Activated CD4-positive, alpha-beta T cell treated with anti-CD3 and anti-CD28 coated beads, Interleukin-2, Interleukin-6, amounts not matched to agents 100 ng/mL and 50 ng/mL, durations not matched to agents 16 hours and 8 hours (primary cell): ENCODE data around the gene NTN3.
"Not testable (repeated sequence)": the region's sequence is repeated elsewhere in the genome, so short reads cannot be mapped to it uniquely, and the experiment has no call there.

Experiments used
- DNase-seq: peaks from one replicate; pipeline ENCODE4 v3.0.0-alpha.2; 2020

Gene NTN3

DNA sequence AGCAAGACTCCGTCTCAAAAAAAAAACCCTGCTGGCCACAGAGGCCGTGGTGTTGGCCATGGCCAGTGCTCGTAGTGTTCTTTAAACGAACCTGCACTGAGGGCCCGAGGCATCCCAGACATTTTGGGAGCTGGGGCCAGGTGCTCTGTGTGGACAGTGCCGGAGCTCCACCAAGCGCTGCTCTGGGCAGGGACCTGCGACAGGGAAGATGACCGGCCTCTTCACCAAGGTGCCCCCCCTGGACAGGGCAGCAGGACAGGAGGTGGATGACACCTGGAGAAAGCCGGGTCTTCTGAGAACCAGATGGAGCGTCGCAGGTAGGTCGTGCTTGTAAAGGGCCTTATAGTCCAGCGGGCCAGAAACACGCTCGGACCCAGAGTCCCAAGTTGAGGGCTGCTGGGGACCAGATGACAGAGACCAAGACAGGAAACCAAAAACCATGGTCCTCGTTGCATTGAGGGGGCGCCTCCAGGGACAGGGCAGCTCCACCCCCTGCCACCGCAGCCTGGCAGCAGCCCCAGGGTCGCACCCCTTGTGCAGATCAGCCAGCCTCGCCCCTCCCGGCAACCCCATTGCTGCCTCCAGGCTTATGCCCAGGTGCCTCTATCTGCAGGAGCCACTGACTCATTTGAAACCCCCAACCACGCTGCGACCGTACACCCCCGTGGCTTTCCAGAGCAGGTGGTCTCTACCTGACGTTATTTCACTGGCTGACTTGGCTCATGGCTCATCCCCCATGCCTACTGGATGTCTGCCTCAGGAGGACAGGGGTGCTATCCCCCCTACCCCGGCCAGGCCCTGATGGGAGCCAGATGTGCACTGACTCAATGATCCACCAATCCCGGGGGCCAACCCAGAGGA lies 4.2 kb upstream of the NTN3 start:
- no peak for DNase-seq

DNA sequence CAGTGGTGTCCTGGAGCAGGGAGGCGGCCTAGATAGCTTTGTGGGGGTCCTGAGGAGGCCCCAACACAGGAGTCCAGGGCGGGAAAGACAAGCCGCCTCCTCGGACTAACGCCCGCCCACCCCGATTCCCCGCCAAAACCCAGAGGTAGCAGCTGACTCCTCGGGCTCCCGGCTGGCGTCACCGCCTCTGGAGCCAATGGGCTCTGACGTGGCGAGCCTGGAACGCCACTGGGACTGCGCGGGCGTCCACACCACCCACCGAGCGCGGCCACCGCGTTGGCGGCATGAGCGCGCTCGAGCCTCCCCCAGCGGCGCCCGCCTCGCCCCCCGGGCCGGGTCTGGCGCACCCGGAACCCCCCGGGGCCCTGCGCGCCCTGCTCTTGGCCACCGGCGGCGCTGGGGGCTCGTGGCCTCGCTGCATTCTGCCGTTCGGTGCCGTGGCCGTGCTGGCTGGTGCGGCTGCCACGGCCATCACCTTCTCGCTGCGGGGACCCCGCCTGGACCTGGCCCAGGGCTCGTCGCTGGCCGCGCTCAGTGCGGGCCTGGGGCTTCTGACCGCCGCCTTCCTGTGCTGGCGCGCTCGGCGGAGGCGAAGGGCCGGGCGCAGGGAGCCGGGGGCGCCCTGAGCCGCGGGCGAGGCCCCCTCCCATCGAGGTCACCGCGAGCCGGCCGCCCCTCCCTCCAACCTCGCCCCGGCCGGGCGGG lies 3.4 kb upstream of the NTN3 start:
- peak; percentile 35 for DNase-seq

DNA sequence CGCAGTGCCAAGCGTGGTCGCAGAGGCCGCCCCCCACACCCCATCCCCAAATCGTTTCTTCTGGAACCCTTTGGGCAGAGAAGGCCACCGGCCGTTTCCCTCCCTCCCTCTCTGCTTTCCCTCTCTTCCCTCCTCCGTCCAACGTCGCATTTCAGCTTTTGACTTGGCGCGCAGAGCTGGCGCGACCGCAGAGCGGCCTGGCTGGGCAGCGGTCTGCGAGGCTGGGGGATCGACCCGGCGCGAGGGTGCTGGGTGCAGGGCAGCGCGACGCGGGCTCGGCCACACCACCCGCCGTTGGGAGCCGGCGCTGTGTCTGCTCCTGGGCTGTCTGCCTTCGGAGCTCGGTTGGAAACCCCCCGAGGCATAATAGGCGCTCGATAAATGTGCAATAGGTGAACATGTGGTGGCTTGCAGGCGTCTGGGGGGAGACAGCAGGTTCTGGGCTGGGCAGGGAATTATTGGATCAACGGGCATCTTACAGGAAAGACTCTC lies 2.8 kb upstream of the NTN3 start:
- no peak for DNase-seq

DNA sequence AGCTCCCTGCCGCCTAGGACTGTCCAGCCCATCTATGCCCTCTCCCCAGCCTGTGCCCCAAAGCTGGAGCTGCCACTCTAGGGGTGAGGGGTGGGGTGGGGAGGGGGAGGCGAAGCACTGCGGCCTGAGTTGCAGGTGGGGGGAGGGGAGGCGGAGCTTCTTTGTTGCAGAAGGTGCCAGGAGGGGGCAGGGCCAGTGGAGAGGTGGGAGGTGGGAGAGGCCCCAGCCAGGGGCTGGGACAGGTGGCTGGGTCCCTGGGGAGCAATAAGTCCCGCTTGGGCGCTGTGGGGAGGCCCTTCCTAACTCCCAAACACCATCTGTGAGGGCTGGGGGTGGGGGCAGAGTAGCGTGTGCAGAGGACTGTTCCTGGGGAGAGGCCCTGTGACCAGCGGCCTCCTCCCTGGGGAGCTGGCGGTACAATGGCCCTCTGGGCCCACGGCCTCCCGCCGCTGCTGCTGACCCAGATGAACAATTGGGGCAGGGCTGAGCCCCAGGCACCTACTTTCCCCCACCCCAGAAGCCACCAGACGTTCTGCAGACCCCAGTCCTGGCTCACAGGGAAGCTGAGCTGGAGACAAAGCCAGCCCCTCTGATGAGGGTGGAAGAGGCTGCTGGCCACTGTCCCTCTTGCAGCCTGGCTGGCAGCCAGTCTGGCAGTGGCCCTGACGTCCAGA lies 2.2 kb upstream of the NTN3 start:
- DNase-seq = no peak

DNA sequence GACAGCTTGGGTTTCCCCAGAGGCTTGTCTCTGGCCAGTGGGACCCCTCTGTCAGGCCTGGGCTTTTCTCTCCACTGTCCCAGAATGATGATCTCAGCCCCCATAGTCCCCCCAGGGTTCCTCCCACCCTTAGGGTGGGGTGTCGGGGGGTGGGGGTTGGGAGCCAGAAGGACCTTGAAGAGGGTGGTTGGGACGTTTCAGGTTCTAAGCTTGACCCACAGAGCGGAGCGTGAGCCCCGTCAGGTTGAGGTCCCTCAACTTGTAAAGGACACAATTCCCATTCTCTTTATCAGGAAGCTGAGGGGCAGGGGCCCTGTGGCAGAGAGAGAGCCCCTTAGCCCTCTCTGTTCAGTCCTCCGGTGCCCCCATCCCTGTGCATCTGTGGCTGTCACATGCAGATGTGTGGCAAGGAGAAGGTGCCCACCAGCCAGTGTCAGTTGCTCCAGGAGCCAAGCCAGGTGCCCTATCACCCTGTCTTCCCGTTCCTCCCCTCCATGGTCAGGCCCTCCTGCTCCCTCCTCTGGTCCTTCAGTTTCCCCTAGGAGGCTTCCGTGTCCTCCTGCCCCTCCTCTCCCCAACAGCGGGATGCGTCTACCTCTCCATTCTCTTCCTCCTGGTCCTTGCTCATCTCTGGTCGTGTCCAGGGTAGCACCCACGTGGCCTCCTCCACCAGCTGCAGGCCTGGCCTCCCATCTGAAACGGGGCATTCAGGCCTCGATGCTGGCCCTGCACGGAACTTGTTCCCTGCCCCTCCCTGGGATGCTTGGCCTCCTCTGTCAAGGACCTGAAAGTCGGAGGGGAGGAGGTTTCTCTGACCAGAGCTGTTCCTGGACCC lies 1.5 kb upstream of the NTN3 start:
- DNase-seq = no peak

DNA sequence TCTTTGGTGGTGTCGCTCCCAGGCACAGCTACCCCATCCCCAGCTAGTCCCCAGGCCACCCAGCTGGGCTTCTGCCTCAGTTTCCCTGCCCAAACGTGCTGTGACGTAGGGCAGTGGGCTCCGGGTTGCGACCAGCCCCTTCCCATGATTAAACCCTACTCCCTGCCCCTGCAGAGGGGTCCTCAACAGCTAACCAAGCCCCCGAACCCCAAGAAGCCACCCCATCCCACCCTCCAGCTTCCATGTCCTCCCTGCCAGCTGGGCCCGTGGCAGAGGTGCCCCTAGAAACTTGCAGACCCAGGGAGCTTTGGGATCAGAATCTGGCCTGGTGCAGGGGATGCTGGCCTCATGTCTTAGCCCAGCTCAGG lies 879 bp upstream of the NTN3 start:
- no peak for DNase-seq

DNA sequence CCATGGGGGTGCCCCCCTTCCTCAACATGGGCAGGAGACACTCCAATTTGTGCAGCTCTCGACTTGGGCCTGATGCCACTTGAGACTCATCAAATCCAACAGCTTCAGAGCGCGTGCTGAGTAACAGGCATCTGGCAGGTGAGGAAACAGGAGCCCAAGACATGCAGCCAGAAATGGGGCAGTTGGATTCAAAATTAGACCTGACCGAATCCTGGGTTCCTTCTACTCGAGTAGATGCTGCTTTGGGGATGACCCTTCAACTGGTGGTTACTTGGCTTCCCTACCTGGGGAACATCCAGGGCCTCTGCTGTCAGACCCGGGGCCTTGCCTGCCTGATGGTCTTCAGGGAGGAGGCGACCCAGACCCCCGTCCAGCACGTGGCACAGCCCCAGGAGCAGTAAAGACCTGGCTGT lies 488 bp upstream of the NTN3 start:
- DNase-seq = no peak

DNA sequence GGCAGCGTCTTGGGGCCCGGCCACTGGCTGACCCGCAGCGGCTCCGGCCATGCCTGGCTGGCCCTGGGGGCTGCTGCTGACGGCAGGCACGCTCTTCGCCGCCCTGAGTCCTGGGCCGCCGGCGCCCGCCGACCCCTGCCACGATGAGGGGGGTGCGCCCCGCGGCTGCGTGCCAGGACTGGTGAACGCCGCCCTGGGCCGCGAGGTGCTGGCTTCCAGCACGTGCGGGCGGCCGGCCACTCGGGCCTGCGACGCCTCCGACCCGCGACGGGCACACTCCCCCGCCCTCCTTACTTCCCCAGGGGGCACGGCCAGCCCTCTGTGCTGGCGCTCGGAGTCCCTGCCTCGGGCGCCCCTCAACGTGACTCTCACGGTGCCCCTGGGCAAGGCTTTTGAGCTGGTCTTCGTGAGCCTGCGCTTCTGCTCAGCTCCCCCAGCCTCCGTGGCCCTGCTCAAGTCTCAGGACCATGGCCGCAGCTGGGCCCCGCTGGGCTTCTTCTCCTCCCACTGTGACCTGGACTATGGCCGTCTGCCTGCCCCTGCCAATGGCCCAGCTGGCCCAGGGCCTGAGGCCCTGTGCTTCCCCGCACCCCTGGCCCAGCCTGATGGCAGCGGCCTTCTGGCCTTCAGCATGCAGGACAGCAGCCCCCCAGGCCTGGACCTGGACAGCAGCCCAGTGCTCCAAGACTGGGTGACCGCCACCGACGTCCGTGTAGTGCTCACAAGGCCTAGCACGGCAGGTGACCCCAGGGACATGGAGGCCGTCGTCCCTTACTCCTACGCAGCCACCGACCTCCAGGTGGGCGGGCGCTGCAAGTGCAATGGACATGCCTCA lies 773 bp downstream of the NTN3 start:
- DNase-seq = no peak

DNA sequence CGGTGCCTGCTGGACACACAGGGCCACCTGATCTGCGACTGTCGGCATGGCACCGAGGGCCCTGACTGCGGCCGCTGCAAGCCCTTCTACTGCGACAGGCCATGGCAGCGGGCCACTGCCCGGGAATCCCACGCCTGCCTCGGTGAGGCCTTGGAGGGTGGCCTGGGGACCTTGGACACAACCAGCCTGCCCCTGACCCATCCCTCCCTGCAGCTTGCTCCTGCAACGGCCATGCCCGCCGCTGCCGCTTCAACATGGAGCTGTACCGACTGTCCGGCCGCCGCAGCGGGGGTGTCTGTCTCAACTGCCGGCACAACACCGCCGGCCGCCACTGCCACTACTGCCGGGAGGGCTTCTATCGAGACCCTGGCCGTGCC lies 1.4 kb downstream of the NTN3 start:
- no peak for DNase-seq

DNA sequence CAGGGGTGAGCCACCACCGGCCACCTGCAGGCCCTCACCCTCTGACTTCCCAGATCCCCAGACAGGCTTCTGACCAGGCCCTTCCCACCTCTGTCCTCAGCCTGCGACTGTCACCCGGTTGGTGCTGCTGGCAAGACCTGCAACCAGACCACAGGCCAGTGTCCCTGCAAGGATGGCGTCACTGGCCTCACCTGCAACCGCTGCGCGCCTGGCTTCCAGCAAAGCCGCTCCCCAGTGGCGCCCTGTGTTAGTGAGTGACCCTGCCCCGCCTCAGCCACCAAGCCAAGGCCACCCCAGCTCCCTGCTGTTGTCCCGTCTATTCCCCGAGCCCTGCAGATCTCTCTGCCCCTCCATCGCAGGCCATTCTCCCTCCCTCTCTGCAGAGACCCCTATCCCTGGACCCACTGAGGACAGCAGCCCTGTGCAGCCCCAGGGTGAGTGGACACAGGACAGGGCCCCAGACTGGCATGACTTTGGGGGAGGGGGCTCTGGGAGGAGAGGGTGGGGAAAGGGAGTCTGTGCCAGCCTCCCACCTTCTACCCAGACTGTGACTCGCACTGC lies 1.9 kb downstream of the NTN3 start:
- DNase-seq = no peak

DNA sequence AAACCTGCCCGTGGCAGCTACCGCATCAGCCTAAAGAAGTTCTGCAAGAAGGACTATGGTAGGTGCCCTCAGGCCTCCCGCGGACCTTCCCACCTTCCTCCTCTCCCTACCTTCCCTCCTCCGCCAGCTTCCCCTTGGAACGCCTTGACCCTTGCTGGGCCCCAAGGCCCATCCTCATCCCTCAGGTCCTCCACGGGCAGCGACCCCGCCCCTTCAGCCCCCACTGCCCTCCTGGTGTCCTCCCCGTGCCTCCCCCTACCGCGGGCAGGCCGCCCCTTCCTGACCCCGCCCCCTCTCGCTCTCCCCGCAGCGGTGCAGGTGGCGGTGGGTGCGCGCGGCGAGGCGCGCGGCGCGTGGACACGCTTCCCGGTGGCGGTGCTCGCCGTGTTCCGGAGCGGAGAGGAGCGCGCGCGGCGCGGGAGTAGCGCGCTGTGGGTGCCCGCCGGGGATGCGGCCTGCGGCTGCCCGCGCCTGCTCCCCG lies 2.4 kb downstream of the NTN3 start:
- peak; percentile 47 for DNase-seq

DNA sequence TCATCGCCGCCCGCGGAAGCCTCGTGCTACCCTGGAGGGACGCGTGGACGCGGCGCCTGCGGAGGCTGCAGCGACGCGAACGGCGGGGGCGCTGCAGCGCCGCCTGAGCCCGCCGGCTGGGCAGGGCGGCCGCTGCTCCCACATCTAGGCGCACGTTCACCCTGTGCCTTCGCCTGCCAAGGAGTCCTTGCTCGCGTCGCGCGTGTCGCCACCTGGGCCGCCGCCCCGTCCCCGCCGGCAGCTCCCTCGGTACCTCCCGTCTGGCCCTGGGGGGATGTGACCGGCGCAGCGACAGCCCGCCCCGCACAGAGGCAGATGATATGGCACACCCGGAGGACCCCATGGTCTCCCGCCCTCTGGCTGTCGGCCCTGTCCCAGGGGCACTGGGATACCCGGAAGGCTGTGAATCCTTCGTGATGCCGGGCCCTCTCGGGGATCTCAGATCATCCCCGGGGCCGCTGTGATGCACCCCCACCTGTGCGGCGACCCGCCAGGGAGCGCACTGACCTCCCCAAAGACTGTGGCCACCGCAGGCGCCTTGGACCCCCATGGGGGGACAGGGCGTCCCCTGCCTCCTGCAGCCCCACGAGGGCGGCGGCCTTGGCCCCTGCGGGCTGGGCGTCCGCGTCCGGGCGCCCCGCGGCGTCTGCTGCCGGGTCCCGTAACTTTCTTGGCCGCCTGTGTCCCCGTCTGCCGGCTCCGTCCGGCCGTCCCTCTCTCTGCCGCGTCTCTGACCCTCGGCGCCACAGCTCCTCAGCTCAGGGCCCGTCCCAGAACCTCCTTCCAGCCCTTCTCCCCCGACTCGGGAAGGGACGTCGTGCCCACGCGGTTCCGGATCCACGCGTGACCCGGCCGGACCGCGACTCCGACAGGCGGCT lies 3.1 kb downstream of the NTN3 start:
- DNase-seq = peak; percentile 65

DNA sequence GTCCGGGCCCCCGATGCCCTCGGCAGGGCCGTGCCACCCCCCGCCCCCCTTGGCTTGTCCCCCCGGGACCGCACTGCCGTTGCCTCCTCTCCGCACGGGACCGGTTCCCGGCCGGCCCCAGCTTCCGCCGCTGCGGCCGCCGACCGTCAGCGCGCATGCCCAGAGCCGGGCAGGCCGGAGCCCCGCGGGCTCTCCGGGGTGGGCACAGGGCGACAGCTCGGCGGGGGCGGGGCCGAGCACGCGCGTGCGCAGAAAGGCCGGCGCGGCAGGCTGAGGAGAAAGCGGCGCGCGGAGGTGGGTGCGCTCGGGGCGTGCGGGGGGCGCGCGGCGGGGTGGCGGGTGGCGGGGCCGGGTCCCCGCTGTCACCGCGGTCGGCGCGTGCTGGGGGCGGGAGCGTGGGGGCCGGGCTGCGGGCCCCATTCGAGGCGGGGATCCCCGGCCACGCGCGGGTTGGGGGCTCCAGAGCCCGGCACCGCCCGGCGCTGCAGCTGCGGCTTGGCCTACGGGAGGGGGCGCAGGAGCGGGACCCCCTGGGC lies 3.8 kb downstream of the NTN3 start, which contains the start of gene TBC1D24:
Gene TBC1D24 (plus strand): TSS at position 251 of the 536 bp plus-strand sequence. CDS start 21,022 bp downstream, outside the sequence.
- peak; percentile 94 for DNase-seq

DNA sequence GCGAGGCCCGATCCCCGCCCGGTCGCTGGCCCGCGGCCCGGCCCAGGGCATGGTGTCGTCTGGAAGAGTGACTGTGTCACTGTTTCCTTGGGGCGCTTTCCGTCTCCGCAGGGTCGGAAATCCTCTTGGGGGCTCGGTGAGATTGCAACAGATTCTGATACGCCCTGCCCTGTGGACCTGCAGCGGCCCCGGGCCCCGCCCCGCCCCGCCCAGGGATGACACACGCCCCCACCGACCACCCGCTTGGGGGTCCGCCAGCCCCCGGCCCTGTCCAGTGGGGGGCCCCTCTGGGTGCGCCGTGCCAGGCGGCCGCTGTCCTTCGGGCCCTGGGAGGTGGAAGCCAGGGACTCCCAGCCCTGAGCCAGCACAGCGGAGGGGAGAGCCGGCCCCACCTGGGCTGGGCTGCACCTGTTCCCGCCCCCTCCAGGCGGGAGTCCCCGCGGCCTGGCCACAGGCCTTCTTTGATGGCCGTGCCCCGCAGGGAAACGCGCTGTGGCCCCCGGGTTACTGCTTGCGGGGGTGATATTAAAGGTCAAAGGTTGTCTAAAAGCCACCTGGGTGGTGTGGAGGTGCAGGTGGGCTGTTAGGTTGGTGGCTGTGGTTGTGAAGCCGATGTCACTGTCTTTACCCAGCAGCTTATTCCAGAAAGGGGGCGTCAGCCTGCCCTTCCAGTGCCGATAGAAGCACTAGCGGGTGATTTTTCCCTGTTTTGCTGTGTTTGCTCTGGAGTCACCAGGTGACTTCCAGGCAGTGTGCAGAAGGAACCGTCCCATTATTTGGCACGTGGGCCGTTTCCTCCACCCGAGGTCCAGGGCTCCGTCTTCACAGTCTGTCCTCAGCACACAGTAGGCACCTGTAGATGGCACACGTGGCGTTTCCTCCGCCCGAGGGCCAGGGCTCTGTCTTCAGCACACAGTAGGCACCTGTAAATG lies 4.6 kb downstream of the NTN3 start:
- peak; percentile 56 for DNase-seq

DNA sequence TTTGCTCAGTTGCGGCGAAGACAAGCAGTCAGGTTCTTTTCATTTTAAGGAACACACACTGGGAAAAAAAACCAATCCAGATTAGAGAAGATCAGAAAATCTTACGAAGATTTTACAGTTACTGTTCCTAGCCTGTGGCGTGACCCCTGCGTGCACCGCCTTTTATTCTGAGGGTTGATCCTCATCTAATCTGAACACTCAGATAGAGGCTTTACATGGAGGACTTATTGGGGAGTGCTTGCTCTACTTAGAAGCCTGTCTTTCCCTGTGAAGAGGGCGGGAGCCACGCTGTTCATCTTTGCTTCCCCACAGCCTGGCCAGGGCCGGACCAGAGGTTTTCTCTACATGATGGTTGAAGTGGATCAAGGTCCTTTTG lies 5.2 kb downstream of the NTN3 start:
- DNase-seq = no peak

DNA sequence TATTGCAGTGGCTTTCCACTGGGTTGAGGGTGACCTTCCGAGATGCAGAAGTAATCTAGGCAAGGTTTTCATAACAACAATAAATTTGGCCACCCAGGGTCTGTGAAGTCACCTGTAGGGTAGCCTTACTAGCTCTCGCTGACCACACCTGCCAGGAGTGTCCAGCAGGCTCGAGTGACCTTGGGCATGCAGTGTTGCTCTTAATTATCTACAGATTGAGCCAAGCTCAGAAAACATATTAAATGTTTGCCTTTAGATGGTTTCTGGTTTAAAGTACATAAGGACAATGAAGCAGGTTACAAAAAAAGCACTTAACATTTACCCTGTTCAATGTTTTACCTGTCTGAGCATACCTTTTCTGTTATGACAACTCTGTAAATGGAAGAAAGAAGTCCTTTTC lies 5.6 kb downstream of the NTN3 start:
- DNase-seq = no peak

DNA sequence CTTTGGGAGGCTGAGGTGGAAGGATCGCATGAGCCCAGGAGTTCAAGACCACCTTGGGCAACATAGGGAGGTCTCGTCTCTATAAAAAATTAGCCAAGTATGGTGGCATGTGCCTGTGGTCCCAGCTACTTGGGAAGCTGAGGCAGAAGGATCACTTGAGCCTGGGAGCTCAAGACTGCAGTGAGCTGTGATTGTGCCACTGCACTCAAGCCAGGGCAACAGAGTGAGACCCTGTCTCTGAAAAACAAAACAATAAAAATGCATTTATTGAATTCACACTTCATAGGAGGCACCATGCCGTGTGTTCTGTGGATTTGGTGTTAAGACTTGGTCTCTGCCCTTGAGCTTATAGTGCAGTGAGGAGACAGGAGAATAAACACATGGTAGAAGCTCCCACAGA lies 6.2 kb downstream of the NTN3 start:
- no peak for DNase-seq

DNA sequence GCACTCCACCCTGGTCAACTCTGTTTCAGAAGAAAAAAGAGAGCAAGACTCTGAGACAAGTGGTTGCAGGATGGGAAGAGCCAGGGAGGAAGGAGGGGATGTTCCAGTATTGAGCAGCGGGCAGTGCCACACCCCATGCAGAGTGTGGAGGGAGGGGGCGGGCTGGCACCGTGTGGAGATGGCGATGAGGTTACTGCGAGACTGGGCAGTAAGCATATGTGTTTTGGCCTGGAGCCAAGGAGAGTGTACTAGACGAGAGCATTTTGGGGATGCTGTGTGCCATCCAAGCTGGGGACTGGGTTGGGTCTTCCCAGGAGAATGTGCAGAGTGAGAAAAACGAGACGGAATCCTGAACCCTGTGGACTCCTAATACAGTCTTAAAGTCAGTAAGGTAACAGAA lies 7.2 kb downstream of the NTN3 start:
- DNase-seq = no peak

DNA sequence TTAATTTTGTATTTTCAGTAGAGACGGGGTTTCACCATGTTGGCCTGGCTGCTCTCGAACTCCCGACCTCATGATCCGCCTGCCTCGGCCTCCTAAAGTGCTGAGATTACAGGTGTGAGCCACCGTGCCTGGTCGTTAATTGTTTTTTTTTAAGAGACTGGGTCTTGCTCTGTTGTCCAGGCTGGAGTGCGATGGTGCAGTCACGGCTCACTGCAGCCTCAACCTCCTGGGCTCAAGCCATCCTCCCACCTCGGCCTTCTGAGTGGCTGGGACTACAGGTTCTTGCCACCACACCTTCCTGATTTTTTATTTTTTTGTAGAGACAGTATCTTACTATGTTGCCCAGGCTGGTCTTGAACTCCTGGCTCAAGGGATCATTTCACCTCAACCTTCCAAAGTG lies 8.9 kb downstream of the NTN3 start:
- DNase-seq = not testable (repeated sequence)
